CD4-positive, alpha-beta T cell treated with Interleukin-15 for 1 hour (primary cell): ENCODE measurements around the gene ATP11A.
"Not testable (repeated sequence)": the region's sequence is repeated elsewhere in the genome, so short reads cannot be mapped to it uniquely, and the experiment has no call there.

Source experiments
- DNase-seq: peaks from one replicate; pipeline ENCODE4 v3.0.0-alpha.2; 2020

Gene ATP11A

GRCh38 chr13:112884700-112885099, 194.9 kb downstream of the ATP11A start:
- not testable (repeated sequence) for DNase-seq

- no peak for DNase-seq
Observed at GRCh38 chr13:112885242-112885781, 195.5 kb downstream of the ATP11A start.

- DNase-seq = no peak
Observed at GRCh38 chr13:112885782-112886268, 196.0 kb downstream of the ATP11A start.

- no peak for DNase-seq
Observed at GRCh38 chr13:112887151-112887550, 197.3 kb downstream of the ATP11A start.

- no peak for DNase-seq
Observed at GRCh38 chr13:112887557-112887991, 197.7 kb downstream of the ATP11A start.

- no peak for DNase-seq
Observed at GRCh38 chr13:112888238-112889111, 198.6 kb downstream of the ATP11A start.

- no peak for DNase-seq
Observed at GRCh38 chr13:112889351-112890290, 199.8 kb downstream of the ATP11A start.

GRCh38 chr13:112890316-112891145, 200.7 kb downstream of the ATP11A start:
- no peak for DNase-seq

GRCh38 chr13:112891477-112892401, 201.9 kb downstream of the ATP11A start:
- DNase-seq = no peak

- no peak for DNase-seq
Observed at GRCh38 chr13:112892426-112893206, 202.8 kb downstream of the ATP11A start.

- no peak for DNase-seq
Observed at GRCh38 chr13:112893207-112893569, 203.3 kb downstream of the ATP11A start.

GRCh38 chr13:112893570-112894422, 204.0 kb downstream of the ATP11A start:
- peak; percentile 46 for DNase-seq

- no peak for DNase-seq
Observed at GRCh38 chr13:112894423-112894672, 204.5 kb downstream of the ATP11A start.

GRCh38 chr13:112894673-112895481, 205.0 kb downstream of the ATP11A start:
- DNase-seq = no peak

- DNase-seq = no peak
Observed at GRCh38 chr13:112895521-112896465, 206.0 kb downstream of the ATP11A start.

GRCh38 chr13:112896736-112897602, 207.1 kb downstream of the ATP11A start:
- no peak for DNase-seq

- no peak for DNase-seq
Observed at GRCh38 chr13:112897603-112897955, 207.7 kb downstream of the ATP11A start.
